ENCODE measurements around the gene USP16. TPM values are rescaled to one million over a fixed set of nuclear protein-coding genes. Genes with fewer than 3 reads are reported as not detected.

USP16 gene
- 10 to 100 TPM; 23.3 to 27.2 TPM for total RNA-seq

GRCh38 chr21:29024474-29025327 is at the start of gene USP16:
USP16 (plus strand) TSS chr21:29024668; CDS start chr21:29027914, 3,246 bp downstream.

GRCh38 chr21:28992526-28993292 is 31.8 kb upstream of the USP16 start, which contains the start of gene LTN1:
LTN1 (minus strand) TSS chr21:28992877; CDS start chr21:28992805, 72 bp downstream.

GRCh38 chr21:29073222-29074006 is 48.9 kb downstream of the USP16 start, which contains the start of gene CCT8:
CCT8 (minus strand) TSS chr21:29073648; CDS start chr21:29073590, 58 bp downstream.

Other genes with a start within 250 kb of the USP16 start
- gene LTN1, start 31.8 kb upstream of the USP16 start, total RNA-seq = 10 to 100 TPM; 22.7 to 23.0 TPM
- 10 to 100 TPM; 22.0 to 26.0 TPM for gene RWDD2B, start 5.3 kb upstream of the USP16 start, total RNA-seq
- 100 to 1,000 TPM; 173 to 406 TPM for gene CCT8, start 49.0 kb downstream of the USP16 start, total RNA-seq
- gene MAP3K7CL, start 106.0 kb downstream of the USP16 start, total RNA-seq = under 1 TPM; 0.69 to 1.00 TPM

All from melanocyte of skin (primary cell).